ENCODE data around the gene COQ5.
A peak's percentile ranks its signal among the peaks of the same experiment; 100 is the strongest.

GRCh38 chr12:120469450-120470149 lies 59.4 kb downstream of the COQ5 start, which contains the start of gene SRSF9:
- TF ChIP-seq POLR2A (IDR thresholded peaks at IDR 0.05) (peak in 1 of 2 donors; percentile 21), CTCF (IDR thresholded peaks at IDR 0.05) (peak in 1 of 3 donors; percentile 69)

All from lower leg skin (tissue), 3 donors.